Body of pancreas (tissue), 4 donors: ENCODE results near the gene MAD1L1. TPM values are rescaled to one million over a fixed set of nuclear protein-coding genes. Genes with fewer than 3 reads are reported as not detected.

Experiments used
- ATAC-seq: fragments of 150-250 bp; one replicate; pipeline ENCODE4 v1.9.1; 2016
- DNase-seq, 4 donors: peaks; one replicate each; pipeline ENCODE4 v3.0.0-alpha.2; 2019
- H3K27ac ChIP-seq, 4 donors: fragments of 200-600 bp; sonication (generic); 1 replicate in 3 of 4; 2 replicates in 1 of 4; pipeline versions ENCODE4 v1.5.1 to v1.6.1; 2016 to 2019; ENCODE audit warnings: mild to moderate bottlenecking in 1 of 4, mixed read lengths in 1 of 4, moderate library complexity in 1 of 4
- H3K27me3 ChIP-seq, 2 donors: fragments of 200-600 bp; sonication (generic); one replicate each; pipeline ENCODE4 v1.6.0; 2016; ENCODE audit warnings: mild to moderate bottlenecking in 1 of 2
- H3K36me3 ChIP-seq, 2 donors: fragments of 200-600 bp; sonication (generic); replicated peaks in 1 of 2; 2 replicates each; pipeline ENCODE4 v1.5.1; 2016; ENCODE audit warnings: low read depth in 2 of 2; ENCODE audit not compliant: insufficient read depth in 1 of 2
- H3K4me1 ChIP-seq: fragments of 200-600 bp; sonication (generic); one replicate; pipeline ENCODE4 v1.6.0; 2016
- H3K4me3 ChIP-seq, 2 donors: fragments of 200-600 bp; sonication (generic); 1 replicate in 1 of 2; 2 replicates in 1 of 2; pipeline ENCODE4 v1.5.1; 2016 to 2019
- H3K9me3 ChIP-seq, 3 donors: fragments of 200-600 bp; sonication (generic); 1 replicate in 2 of 3; 2 replicates in 1 of 3; pipeline ENCODE4 v1.5.1; 2016
- POLR2A ChIP-seq, 3 donors: fragments of 450-650 bp; IDR thresholded peaks; one replicate each; pipeline ENCODE4 v1.6.1; 2016; ENCODE audit warnings: antibody characterized with exemption in 3 of 3, mild to moderate bottlenecking in 2 of 3
- WGBS, 2 donors: methylation state at CpG; one replicate each; pipeline ENCODE4 v1.1.5; 2017; 5-methylcytosine and 5-hydroxymethylcytosine counted together
- intact Hi-C: fragments of 100-400 bp; cut with DNase I; formaldehyde crosslinking; loops from one replicate; pipeline ENCODE4 v1.15.1; 2023
- total RNA-seq, 2 donors: library from RNA; depleted of rRNA; stranded (reverse); fragments of >200 nt; gene quantifications; one replicate each; pipeline ENCODE4 v1.1.0, GENCODE V29; 2016
- TF ChIP-seq, protein P1 (sequence below), 7 experiments: fragments of 450-650 bp in 4 of 7; fragments of 200-600 bp in 3 of 7; sonication (generic) in 3 of 7; IDR thresholded peaks; one replicate each; pipeline ENCODE4 v1.5.1; 2016 to 2019; ENCODE audit warnings: antibody characterized with exemption in 7 of 7

Gene MAD1L1
- total RNA-seq, 2 donors from 2014 or later, result 14.0 to 66.9 TPM

DNA sequence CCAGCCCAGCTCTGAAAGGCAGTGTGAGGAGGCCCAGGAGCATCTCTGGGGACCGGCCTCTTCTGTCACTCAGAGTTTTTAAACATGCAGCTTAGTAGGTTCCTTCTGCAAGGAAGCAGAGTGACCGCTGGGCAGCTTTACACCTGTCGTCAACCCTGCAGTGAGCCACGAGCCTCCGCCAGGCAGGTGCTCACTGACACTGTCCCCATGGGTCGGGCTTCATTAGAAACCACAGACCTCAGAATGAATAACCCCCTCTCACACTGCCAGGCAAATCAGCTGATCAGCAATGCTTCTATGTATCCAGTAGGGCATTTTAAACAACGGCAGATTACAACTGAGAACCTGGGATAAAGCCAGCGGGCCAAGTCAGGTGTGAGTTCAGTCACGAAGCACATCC is 106.1 kb downstream of the MAD1L1 start:
- intact Hi-C loops, result no loop called here
- Histone ChIP-seq H3K27ac (no peak overlapping the region), H3K27me3 (no peaks in the 10 kb centered on the region), H3K4me1 (peaks cover 6% of the 10 kb centered on the region), H3K36me3 (no peaks in the 10 kb centered on the region), H3K9me3 (no peaks in the 10 kb centered on the region), H3K4me3 (no peak overlapping the region)
- 85 to 91% methylated on average over 8 to 9 of the region's 9 CpGs for WGBS, 2 donors
- ATAC-seq, result no peak
- no peak for DNase-seq
- TF ChIP-seq, protein P1, sequence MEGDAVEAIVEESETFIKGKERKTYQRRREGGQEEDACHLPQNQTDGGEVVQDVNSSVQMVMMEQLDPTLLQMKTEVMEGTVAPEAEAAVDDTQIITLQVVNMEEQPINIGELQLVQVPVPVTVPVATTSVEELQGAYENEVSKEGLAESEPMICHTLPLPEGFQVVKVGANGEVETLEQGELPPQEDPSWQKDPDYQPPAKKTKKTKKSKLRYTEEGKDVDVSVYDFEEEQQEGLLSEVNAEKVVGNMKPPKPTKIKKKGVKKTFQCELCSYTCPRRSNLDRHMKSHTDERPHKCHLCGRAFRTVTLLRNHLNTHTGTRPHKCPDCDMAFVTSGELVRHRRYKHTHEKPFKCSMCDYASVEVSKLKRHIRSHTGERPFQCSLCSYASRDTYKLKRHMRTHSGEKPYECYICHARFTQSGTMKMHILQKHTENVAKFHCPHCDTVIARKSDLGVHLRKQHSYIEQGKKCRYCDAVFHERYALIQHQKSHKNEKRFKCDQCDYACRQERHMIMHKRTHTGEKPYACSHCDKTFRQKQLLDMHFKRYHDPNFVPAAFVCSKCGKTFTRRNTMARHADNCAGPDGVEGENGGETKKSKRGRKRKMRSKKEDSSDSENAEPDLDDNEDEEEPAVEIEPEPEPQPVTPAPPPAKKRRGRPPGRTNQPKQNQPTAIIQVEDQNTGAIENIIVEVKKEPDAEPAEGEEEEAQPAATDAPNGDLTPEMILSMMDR (IDR thresholded peaks at IDR 0.05), result no peak
- TF ChIP-seq POLR2A (IDR thresholded peaks at IDR 0.05), result no peak

DNA sequence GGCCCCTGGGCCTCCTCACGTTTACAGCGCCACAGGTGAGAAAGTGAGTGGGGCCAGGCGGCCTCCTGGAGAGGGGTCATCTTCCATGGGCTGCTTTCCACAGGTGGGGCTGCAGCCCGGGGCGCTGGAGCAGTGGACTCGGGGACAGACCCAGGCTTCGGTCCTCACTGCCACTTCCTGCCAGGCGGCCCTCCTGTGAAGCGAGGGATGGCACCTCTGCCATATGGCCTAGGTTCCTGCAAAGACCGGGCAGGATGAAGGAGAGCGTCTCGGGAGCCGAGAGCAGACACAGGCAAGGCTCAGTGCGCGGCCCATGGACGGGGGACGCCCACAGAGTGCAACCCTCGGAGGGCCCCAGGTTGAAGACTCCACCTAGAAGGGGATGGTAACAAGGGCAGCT is 106.8 kb downstream of the MAD1L1 start:
- no peaks in the 10 kb centered on the region for H3K36me3 ChIP-seq
- H3K9me3 ChIP-seq, result no peaks in the 10 kb centered on the region
- H3K4me1 ChIP-seq, result peaks cover 6% of the 10 kb centered on the region
- ATAC-seq (no peak), DNase-seq (no peak)
- TF ChIP-seq, protein P1 (IDR thresholded peaks at IDR 0.05), result no peak
- TF ChIP-seq POLR2A (IDR thresholded peaks at IDR 0.05), result no peak
- intact Hi-C loops, result no loop called here
- no peaks in the 10 kb centered on the region for H3K27me3 ChIP-seq
- no peak overlapping the region for H3K27ac ChIP-seq
- H3K4me3 ChIP-seq, result no peak overlapping the region
- WGBS, 2 donors, result 86 to 89% methylated on average over 10 to 17 of the region's 18 CpGs

DNA sequence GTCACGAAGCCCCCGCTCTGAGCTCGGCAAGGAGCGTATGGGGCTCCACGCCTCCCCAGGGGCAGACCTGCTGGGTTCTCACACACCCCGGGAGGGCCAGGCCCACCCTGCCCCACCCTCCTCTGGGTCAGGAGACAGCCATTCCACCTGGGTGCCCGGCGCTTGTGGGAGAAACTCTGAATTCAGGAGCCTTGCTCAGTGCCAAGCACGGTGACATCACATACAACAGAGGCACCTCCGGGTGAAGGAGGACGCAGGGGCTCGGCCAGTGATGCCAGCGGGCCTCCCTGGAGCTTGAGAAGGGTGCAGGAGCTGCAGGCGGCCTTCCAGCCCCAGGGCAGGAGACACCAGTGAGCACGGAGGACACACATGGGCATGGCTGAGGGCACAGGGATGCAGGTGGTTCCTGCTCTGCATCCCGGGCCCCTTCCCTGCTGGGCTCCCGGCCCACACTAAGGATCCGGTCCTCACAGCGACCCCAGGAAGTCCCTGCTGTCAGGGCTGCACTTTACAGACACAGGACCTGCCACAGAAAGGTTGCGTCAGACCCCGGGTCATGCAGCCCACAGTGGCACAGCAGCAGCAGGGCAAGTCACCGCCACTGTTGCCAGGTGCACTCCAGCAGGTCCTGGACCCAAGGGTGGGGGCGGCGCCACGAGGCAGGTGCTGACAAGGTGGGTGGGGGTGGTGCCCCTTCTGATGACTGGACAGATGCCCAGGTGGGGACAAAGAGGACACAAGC is 108.0 kb downstream of the MAD1L1 start:
- Histone ChIP-seq H3K27me3 (no peaks in the 10 kb centered on the region), H3K27ac (no peak overlapping the region), H3K36me3 (no peaks in the 10 kb centered on the region), H3K4me1 (peaks cover 3% of the 10 kb centered on the region), H3K4me3 (no peak overlapping the region), H3K9me3 (no peaks in the 10 kb centered on the region)
- DNase-seq (no peak), ATAC-seq (no peak)
- TF ChIP-seq, protein P1 (IDR thresholded peaks at IDR 0.05), result no peak
- no peak for TF ChIP-seq POLR2A (IDR thresholded peaks at IDR 0.05)
- WGBS, 2 donors, result 89 to 100% methylated on average over 1 to 25 of the region's 25 CpGs
- intact Hi-C loops, result no loop called here

DNA sequence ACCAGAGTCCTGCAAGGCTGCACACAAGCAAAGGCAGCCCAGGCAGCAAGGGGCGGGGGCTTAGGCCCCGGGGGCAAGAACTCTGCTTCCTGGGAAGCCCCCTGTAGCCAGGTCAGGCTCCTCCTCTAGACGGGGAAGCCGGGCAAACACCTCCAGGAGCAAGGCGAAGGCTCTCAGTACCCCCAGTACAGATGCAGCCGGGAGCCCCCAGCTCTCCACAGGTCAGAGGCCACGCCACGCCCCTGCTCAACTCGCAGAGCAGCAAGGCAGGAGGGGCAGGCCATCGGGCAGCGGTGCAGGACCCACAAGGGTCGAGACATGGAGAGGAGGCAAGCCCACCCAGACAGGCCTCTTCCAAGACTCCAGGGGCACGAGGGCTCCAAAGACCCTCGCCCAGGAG is 108.8 kb downstream of the MAD1L1 start:
- 94 to 98% methylated on average over 8 to 14 of the region's 14 CpGs for WGBS, 2 donors
- no peaks in the 10 kb centered on the region for H3K9me3 ChIP-seq

More for the DNA sequence above, 108.8 kb downstream of the MAD1L1 start:
- intact Hi-C loops, result no loop called here
- Histone ChIP-seq H3K4me3 (no peak overlapping the region), H3K27ac (no peak overlapping the region), H3K4me1 (no peaks in the 10 kb centered on the region), H3K36me3 (no peaks in the 10 kb centered on the region), H3K27me3 (no peaks in the 10 kb centered on the region)
- no peak for DNase-seq
- TF ChIP-seq, protein P1 (IDR thresholded peaks at IDR 0.05), result no peak
- no peak for TF ChIP-seq POLR2A (IDR thresholded peaks at IDR 0.05)
- ATAC-seq, result no peak
